ENCODE data around the gene EEPD1.

Gene EEPD1

DNA sequence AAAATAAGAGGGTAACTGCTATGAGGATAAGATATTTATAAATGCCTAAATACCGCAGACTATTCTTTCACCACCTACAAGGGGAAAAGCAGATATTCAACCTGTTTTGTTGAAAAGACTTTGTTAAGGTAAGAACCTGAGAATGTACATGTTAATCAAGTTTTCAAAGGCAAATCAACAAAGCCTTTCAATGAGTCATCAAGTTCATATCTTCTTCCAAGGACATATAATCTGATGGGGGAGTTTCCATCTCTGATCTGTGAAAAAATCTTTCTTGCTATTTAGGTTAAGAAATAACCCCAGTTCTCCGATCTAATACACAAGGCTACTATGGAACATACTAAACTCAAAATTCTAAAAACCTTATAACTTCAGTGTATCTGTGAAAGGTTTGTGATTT, 196.6 kb downstream of the EEPD1 start:
- DNase-seq = no peak
